ENCODE measurements around the gene ACVRL1. TPM values are rescaled to one million over a fixed set of nuclear protein-coding genes. Genes with fewer than 3 reads are reported as not detected.

The ACVRL1 gene
- total RNA-seq, 1 experiment from 2014 or later, result 0.98 TPM

DNA sequence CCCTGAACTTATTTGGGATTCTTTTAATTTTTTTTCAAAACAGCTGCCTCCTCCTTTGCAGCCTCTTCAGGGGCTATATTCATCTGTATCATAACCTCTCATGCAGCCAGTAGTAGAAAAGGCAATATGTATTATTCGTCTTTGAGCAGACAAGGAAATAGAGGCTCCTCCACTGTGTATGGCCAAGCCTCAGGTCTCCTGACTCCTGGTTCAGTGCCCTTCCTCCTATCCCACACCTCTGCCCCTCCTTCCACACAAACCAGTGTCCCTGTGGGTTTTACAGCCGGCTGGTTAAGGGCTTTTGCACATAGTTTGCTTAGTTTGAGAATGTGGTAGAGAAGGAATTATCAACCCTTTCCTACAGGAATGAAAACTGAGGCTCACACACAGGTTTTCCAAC is 8.8 kb upstream of the ACVRL1 start:
- ATAC-seq (no peak), DNase-seq (ENCODE audit: low spot score) (no peak)
- Mint-ChIP-seq H3K27ac (no peak overlapping the region), H3K4me1 (peaks cover 2% of the 10 kb centered on the region; the same call in 1 of the 2 replicates), H3K9me3 (no peaks in the 10 kb centered on the region), H3K36me3 (no peaks in the 10 kb centered on the region), H3K27me3 (ENCODE audit: low read depth) (0 out of 2 replicates have a peak, but pooled peaks cover 2% of the 10 kb centered on the region), H3K4me3 (no peak overlapping the region)
- ChIA-PET POLR2A (no interaction called here), CTCF (interaction anchor here (0.6 to 3.0 kb wide), 3 partner anchors 9 to 28 kb away, joined by 3 to 23 read pairs (median 6); no protein-coding TSS in a partner anchor)
- no peak for TF ChIP-seq CREM (CRISPR knock-in tag; IDR thresholded peaks at IDR 0.05)
- TF ChIP-seq, protein P1, sequence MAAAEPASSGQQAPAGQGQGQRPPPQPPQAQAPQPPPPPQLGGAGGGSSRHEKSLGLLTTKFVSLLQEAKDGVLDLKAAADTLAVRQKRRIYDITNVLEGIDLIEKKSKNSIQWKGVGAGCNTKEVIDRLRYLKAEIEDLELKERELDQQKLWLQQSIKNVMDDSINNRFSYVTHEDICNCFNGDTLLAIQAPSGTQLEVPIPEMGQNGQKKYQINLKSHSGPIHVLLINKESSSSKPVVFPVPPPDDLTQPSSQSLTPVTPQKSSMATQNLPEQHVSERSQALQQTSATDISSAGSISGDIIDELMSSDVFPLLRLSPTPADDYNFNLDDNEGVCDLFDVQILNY (CRISPR knock-in tag; IDR thresholded peaks at IDR 0.05), result no peak
- TF ChIP-seq ESRRA (CRISPR knock-in tag; IDR thresholded peaks at IDR 0.05; ENCODE audit: borderline replicate concordance), result no peak
- TF ChIP-seq, protein P2, sequence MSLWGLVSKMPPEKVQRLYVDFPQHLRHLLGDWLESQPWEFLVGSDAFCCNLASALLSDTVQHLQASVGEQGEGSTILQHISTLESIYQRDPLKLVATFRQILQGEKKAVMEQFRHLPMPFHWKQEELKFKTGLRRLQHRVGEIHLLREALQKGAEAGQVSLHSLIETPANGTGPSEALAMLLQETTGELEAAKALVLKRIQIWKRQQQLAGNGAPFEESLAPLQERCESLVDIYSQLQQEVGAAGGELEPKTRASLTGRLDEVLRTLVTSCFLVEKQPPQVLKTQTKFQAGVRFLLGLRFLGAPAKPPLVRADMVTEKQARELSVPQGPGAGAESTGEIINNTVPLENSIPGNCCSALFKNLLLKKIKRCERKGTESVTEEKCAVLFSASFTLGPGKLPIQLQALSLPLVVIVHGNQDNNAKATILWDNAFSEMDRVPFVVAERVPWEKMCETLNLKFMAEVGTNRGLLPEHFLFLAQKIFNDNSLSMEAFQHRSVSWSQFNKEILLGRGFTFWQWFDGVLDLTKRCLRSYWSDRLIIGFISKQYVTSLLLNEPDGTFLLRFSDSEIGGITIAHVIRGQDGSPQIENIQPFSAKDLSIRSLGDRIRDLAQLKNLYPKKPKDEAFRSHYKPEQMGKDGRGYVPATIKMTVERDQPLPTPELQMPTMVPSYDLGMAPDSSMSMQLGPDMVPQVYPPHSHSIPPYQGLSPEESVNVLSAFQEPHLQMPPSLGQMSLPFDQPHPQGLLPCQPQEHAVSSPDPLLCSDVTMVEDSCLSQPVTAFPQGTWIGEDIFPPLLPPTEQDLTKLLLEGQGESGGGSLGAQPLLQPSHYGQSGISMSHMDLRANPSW (CRISPR knock-in tag; conservative IDR thresholded peaks at IDR 0.05; ENCODE audit: low read depth), result no peak
- TF ChIP-seq FOXK1 (CRISPR knock-in tag; IDR thresholded peaks at IDR 0.05), result no peak
- TF ChIP-seq ELF4 (CRISPR knock-in tag; IDR thresholded peaks at IDR 0.05; ENCODE audit: low read depth), result no peak
- no peak for TF ChIP-seq SOX15 (CRISPR knock-in tag; IDR thresholded peaks at IDR 0.05)
- TF ChIP-seq, protein P3, sequence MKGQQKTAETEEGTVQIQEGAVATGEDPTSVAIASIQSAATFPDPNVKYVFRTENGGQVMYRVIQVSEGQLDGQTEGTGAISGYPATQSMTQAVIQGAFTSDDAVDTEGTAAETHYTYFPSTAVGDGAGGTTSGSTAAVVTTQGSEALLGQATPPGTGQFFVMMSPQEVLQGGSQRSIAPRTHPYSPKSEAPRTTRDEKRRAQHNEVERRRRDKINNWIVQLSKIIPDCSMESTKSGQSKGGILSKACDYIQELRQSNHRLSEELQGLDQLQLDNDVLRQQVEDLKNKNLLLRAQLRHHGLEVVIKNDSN (CRISPR knock-in tag; IDR thresholded peaks at IDR 0.05), result no peak
- no peak for TF ChIP-seq ZNF317 (CRISPR knock-in tag; IDR thresholded peaks at IDR 0.05; ENCODE audit: borderline replicate concordance, low read depth)
- TF ChIP-seq, protein P4, sequence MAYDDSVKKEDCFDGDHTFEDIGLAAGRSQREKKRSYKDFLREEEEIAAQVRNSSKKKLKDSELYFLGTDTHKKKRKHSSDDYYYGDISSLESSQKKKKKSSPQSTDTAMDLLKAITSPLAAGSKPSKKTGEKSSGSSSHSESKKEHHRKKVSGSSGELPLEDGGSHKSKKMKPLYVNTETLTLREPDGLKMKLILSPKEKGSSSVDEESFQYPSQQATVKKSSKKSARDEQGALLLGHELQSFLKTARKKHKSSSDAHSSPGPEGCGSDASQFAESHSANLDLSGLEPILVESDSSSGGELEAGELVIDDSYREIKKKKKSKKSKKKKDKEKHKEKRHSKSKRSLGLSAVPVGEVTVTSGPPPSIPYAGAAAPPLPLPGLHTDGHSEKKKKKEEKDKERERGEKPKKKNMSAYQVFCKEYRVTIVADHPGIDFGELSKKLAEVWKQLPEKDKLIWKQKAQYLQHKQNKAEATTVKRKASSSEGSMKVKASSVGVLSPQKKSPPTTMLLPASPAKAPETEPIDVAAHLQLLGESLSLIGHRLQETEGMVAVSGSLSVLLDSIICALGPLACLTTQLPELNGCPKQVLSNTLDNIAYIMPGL (CRISPR knock-in tag; IDR thresholded peaks at IDR 0.05), result no peak
- TF ChIP-seq GABPB1 (CRISPR knock-in tag; IDR thresholded peaks at IDR 0.05), result no peak
- TF ChIP-seq ZNF396 (CRISPR knock-in tag; IDR thresholded peaks at IDR 0.05; ENCODE audit: borderline replicate concordance), result no peak
- TF ChIP-seq, protein P5, sequence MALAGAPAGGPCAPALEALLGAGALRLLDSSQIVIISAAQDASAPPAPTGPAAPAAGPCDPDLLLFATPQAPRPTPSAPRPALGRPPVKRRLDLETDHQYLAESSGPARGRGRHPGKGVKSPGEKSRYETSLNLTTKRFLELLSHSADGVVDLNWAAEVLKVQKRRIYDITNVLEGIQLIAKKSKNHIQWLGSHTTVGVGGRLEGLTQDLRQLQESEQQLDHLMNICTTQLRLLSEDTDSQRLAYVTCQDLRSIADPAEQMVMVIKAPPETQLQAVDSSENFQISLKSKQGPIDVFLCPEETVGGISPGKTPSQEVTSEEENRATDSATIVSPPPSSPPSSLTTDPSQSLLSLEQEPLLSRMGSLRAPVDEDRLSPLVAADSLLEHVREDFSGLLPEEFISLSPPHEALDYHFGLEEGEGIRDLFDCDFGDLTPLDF (CRISPR knock-in tag; IDR thresholded peaks at IDR 0.05), result no peak
- TF ChIP-seq, protein P6, sequence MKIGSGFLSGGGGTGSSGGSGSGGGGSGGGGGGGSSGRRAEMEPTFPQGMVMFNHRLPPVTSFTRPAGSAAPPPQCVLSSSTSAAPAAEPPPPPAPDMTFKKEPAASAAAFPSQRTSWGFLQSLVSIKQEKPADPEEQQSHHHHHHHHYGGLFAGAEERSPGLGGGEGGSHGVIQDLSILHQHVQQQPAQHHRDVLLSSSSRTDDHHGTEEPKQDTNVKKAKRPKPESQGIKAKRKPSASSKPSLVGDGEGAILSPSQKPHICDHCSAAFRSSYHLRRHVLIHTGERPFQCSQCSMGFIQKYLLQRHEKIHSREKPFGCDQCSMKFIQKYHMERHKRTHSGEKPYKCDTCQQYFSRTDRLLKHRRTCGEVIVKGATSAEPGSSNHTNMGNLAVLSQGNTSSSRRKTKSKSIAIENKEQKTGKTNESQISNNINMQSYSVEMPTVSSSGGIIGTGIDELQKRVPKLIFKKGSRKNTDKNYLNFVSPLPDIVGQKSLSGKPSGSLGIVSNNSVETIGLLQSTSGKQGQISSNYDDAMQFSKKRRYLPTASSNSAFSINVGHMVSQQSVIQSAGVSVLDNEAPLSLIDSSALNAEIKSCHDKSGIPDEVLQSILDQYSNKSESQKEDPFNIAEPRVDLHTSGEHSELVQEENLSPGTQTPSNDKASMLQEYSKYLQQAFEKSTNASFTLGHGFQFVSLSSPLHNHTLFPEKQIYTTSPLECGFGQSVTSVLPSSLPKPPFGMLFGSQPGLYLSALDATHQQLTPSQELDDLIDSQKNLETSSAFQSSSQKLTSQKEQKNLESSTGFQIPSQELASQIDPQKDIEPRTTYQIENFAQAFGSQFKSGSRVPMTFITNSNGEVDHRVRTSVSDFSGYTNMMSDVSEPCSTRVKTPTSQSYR (CRISPR knock-in tag; IDR thresholded peaks at IDR 0.05), result no peak
- TF ChIP-seq, protein P7, sequence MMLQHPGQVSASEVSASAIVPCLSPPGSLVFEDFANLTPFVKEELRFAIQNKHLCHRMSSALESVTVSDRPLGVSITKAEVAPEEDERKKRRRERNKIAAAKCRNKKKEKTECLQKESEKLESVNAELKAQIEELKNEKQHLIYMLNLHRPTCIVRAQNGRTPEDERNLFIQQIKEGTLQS (CRISPR knock-in tag; conservative IDR thresholded peaks at IDR 0.05), result no peak
- TF ChIP-seq, protein P8, sequence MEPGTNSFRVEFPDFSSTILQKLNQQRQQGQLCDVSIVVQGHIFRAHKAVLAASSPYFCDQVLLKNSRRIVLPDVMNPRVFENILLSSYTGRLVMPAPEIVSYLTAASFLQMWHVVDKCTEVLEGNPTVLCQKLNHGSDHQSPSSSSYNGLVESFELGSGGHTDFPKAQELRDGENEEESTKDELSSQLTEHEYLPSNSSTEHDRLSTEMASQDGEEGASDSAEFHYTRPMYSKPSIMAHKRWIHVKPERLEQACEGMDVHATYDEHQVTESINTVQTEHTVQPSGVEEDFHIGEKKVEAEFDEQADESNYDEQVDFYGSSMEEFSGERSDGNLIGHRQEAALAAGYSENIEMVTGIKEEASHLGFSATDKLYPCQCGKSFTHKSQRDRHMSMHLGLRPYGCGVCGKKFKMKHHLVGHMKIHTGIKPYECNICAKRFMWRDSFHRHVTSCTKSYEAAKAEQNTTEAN (CRISPR knock-in tag; IDR thresholded peaks at IDR 0.05), result no peak
- TF ChIP-seq, protein P9, sequence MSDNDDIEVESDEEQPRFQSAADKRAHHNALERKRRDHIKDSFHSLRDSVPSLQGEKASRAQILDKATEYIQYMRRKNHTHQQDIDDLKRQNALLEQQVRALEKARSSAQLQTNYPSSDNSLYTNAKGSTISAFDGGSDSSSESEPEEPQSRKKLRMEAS (CRISPR knock-in tag; IDR thresholded peaks at IDR 0.05), result no peak
- no peak for TF ChIP-seq RELA (CRISPR knock-in tag; IDR thresholded peaks at IDR 0.05; ENCODE audit: borderline replicate concordance)
- TF ChIP-seq NFATC4 (CRISPR knock-in tag; IDR thresholded peaks at IDR 0.05), result no peak
- no peak for TF ChIP-seq HMGA2 (CRISPR knock-in tag; IDR thresholded peaks at IDR 0.05)

Measured in WTC11 (cell line).